HG03520 (cell line): ENCODE results near the gene HMGN1.

Experiments used
- ATAC-seq: cut with Tn5 transposase; IDR thresholded peaks from one replicate; pipeline ENCODE4 v1.9.1; 2021; ENCODE audit warnings: mild to moderate bottlenecking, moderate library complexity; ENCODE audit not compliant: unreplicated experiment

HMGN1 gene

GRCh38 chr21:39311164-39311563 is 37.7 kb downstream of the HMGN1 start:
- no peak for ATAC-seq

DNA sequence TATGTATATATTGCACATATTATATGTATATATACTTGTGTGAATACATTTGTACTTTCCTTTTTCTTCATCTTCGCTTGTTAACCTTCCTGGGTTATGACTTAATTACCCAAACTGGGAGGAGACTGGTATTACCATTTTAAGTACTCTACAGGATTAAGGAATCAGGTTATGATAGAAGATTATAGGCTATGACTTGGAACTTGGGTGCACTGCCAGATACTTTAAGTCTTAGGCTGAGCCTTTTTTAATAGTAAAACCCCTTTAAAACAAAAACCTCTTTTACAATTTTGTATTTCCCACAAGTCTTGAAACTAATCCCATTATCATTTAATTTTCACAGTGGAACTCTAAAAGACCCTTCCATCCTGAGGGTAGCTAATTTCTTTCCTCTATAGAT is 41.4 kb downstream of the HMGN1 start:
- no peak for ATAC-seq

- no peak for ATAC-seq
Observed at GRCh38 chr21:39300587-39300986, 48.3 kb downstream of the HMGN1 start.

DNA sequence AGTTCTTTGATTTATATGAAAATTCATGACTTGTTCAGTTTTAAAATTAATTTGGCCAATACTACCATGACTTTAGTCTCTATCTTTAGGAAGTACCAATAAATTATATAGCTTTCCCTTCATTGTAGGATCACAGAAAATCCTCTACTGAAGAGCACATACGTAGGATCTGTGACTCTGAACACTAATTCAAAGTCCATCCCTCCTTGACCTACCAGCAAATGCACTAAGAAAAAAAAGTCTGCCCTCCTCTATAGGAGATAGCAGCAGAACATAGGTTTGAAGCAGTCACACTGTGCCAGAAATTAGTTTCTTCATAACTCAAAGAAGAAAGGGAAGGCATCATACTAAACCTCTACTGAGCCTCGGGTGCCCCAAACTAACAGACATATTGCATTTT is 52.0 kb downstream of the HMGN1 start:
- no peak for ATAC-seq
